GF-D8 (cell line): Measurements from ENCODE around the gene NATD1.
A peak's percentile ranks its signal among the peaks of the same experiment; 100 is the strongest.

Source experiments
- DNase-seq: peaks from one replicate; lab custom pipeline; 2025; lab: John Stamatoyannopoulos, UW

NATD1 gene

GRCh38 chr17:21289902-21290571 lies 36.8 kb upstream of the NATD1 start:
- DNase-seq: no peak

- DNase-seq: no peak
Observed at GRCh38 chr17:21289175-21289901, 36.1 kb upstream of the NATD1 start.

GRCh38 chr17:21288571-21289017 lies 35.4 kb upstream of the NATD1 start:
- peak; percentile 47 for DNase-seq

- peak; percentile 83 for DNase-seq
Observed at GRCh38 chr17:21287703-21288449, 34.7 kb upstream of the NATD1 start.

GRCh38 chr17:21286909-21287702 lies 33.9 kb upstream of the NATD1 start:
- DNase-seq: no peak

GRCh38 chr17:21286066-21286770 lies 33.0 kb upstream of the NATD1 start:
- DNase-seq: peak; percentile 56

- no peak for DNase-seq
Observed at GRCh38 chr17:21285164-21286065, 32.2 kb upstream of the NATD1 start.

GRCh38 chr17:21284319-21285163 lies 31.3 kb upstream of the NATD1 start, which contains the start of gene MAP2K3:
Gene MAP2K3 (plus strand): TSS chr17:21284711. CDS start chr17:21284921, 210 bp downstream.
- peak; percentile 84 for DNase-seq

GRCh38 chr17:21283482-21284318 lies 30.5 kb upstream of the NATD1 start:
- no peak for DNase-seq

- DNase-seq: no peak
Observed at GRCh38 chr17:21282850-21283249, 29.6 kb upstream of the NATD1 start.

- no peak for DNase-seq
Observed at GRCh38 chr17:21282231-21282630, 29.0 kb upstream of the NATD1 start.

GRCh38 chr17:21280081-21280518 lies 26.9 kb upstream of the NATD1 start:
- peak; percentile 10 for DNase-seq

- no peak for DNase-seq
Observed at GRCh38 chr17:21279582-21279981, 26.4 kb upstream of the NATD1 start.

- no peak for DNase-seq
Observed at GRCh38 chr17:21279198-21279535, 26.0 kb upstream of the NATD1 start.

- peak; percentile 32 for DNase-seq
Observed at GRCh38 chr17:21278450-21279197, 25.4 kb upstream of the NATD1 start.

GRCh38 chr17:21277332-21277731 lies 24.1 kb upstream of the NATD1 start:
- DNase-seq: no peak

- no peak for DNase-seq
Observed at GRCh38 chr17:21276264-21276588, 23.0 kb upstream of the NATD1 start.
